Measurements from ENCODE around the gene KNCN.

KNCN gene

DNA sequence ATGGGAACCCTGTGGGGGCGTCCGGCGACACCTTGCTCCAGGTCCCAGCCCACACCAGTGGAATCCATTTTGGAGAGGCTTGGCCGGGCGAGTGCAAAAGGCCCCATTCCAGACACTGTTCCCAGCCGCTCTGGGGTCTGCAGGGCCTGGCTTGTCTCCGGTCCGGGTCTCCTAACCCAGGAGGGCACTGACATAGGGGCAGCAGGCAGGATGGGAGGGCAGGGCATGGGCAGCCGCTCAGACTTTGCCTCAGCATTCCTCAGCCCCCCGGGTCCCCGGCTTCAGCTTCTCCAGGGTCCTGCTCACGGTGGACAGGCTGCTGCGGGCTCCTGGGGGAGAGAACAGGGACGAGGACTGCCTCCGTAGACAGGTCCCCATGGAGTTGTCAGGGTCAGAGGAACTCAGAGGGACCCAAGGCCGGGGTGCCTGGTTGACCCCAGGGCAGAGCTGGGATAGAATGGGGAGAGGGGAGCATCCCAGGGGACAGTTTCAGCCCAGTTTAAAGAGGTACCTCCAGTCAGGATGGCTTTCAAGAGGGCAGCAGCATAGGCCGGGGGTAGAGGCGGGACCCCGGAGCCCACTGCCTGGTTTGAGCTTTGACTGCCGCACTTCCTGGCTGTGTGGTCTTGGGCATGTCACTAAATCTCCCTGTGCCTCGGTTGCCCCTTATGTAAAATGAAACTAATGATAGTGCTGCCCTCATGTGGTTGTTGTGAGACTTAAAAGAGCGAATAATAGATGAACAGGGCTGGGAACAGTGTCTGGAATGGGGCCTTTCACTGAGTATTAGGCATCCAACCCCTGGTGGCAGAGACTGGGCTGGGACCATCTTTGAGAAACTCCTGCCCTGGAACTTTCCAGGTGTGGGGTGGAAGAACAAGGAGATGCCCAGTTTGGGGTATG, 3.7 kb downstream of the KNCN start:
- DNase-seq (ENCODE audit: low spot score in 2 of 2): no peak
- peaks cover 8% of the 10 kb centered on the region for H3K36me3 Mint-ChIP-seq (ENCODE audit: insufficient read depth)
- peaks cover 12% of the 10 kb centered on the region for H3K4me1 Mint-ChIP-seq
- no peaks in the 10 kb centered on the region for H3K9me3 Mint-ChIP-seq
- no peak overlapping the region for H3K4me3 Mint-ChIP-seq
- no peak for ATAC-seq (replicated peaks; ENCODE audit: extremely low read depth, poor library complexity, severe bottlenecking)
- peak overlapping the region; percentile 94 for H3K27ac Mint-ChIP-seq (ENCODE audit: low read depth)
- peaks cover 45% of the 10 kb centered on the region for H3K27me3 Mint-ChIP-seq

DNA sequence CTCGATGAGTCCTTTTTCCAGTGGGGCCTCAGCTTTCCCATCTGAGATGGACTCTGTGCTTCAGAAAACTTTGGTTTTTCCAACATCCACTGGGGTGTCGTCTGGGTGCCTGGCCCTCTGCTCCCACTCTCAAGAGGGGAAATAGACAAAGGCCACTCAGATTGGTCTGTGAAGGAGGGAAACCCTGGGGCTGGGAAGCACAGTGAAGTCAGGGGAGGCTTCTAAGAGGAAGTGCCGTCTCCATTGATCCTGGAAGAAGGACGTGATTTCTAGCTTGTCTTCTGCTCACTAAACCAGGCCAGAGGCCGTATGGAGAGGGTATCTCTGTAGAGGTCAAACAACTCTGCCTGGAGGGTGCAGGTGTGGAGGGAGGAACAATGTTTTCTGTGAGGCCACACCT, 5.2 kb downstream of the KNCN start:
- Mint-ChIP-seq H3K4me3 (no peak overlapping the region), H3K4me1 (peaks cover 12% of the 10 kb centered on the region), H3K27ac (ENCODE audit: low read depth) (peak overlapping the region; percentile 94), H3K27me3 (peaks cover 50% of the 10 kb centered on the region), H3K36me3 (ENCODE audit: insufficient read depth) (peaks cover 7% of the 10 kb centered on the region), H3K9me3 (no peaks in the 10 kb centered on the region)
- no peak for DNase-seq (ENCODE audit: low spot score in 2 of 2)
- ATAC-seq (replicated peaks; ENCODE audit: extremely low read depth, poor library complexity, severe bottlenecking): no peak

DNA sequence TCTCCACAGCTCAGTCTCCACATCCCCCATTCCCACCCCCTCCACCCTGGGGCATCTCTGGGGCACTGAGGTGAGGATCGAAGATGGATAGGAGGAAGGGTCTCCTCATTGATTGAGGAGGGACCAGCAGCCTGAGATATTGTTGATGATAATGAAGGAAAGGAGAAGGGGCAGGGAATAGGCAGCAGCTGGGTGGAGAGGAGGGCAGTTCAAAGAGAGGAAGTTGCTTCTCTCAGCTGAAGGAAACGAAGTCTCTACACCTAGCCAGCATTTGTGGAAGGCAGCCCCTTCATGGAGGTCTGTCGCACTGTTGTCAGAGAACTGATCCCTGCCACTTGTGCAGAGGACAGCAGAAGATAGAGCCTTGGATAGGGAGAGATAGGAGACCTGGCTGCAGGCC, 5.7 kb downstream of the KNCN start:
- DNase-seq (ENCODE audit: low spot score in 2 of 2) (no peak), ATAC-seq (replicated peaks; ENCODE audit: extremely low read depth, poor library complexity, severe bottlenecking) (no peak)
- Mint-ChIP-seq H3K36me3 (ENCODE audit: insufficient read depth) (peaks cover 7% of the 10 kb centered on the region), H3K9me3 (no peaks in the 10 kb centered on the region), H3K27ac (ENCODE audit: low read depth) (no peak overlapping the region), H3K4me1 (peaks cover 12% of the 10 kb centered on the region), H3K27me3 (peaks cover 50% of the 10 kb centered on the region), H3K4me3 (no peak overlapping the region)

DNA sequence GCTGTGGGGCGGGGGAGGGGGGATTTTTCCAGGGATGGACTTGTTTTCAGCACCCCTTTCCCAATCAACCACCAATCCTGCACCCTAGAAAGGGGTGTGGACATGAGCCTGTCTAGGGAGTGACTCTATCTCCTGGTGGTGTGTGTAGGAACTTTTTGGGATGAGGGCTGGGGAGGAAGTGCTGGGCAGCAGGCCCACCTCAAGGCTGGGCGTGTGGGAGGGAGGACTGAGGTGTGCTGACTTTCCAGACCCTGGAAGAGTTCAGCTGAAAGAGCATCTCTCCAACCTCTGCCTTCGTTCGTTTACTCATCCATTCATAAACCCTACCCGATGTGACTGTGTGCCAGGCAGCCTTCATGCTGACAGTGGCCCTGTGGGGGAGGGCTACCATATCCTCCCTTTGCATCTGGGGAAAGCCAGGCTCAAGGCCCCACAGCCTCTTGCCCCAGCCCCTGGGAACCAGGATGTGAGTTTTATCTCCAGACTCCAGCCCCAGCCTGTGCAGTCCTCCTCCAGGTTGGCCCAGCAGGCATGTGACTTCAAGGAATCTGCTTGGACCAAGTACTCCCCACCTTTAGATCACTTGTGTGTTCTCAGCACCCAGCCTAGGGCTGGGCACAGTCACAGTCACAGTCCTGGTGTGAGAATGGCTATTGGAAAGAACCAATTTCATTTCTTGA, 6.7 kb downstream of the KNCN start:
- DNase-seq (ENCODE audit: low spot score in 2 of 2): no peak
- Mint-ChIP-seq H3K36me3 (ENCODE audit: insufficient read depth) (peaks cover 6% of the 10 kb centered on the region), H3K27ac (ENCODE audit: low read depth) (no peak overlapping the region), H3K9me3 (no peaks in the 10 kb centered on the region), H3K4me3 (no peak overlapping the region), H3K4me1 (peaks cover 7% of the 10 kb centered on the region), H3K27me3 (peaks cover 50% of the 10 kb centered on the region)
- no peak for ATAC-seq (replicated peaks; ENCODE audit: extremely low read depth, poor library complexity, severe bottlenecking)

DNA sequence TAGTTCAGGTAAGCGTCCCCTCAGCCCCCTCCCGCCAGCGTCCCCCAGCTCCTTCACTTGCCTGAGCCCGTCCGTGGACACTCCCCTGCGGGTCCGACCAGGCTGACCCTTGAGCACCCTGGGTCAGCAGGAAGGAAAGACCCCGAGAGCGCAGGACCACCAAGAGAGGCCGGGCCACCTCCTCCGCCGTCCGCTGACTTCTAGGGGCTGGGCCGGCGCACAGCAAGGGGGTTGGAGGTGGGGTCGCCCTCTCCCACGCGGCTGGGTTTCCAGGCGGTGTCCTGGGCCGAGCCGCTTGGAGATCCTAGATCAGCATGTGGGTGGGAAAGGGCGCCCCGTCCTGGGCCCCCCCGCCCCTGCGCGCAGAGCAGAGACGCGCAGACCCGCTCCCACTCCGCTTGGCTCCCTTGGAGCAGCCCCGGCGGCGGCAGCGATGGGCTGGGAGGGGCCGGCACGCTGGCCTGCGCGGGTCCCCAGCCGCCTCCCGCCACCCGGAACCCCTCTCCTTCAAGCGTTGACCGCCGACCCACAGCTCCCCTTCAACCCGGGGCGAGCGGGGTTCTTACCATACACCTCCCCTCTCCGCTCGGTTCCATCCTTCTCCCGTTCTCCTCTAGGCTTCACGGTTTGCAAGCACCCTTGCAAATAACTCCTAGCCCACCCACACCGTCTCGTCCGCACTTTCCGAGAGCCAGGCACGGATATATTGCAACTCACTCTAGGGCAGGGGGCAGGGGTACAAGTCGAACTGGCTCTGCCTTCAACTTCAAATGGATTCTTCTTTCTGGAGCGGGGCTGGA, 7.5 kb downstream of the KNCN start:
- Mint-ChIP-seq H3K9me3 (no peaks in the 10 kb centered on the region), H3K36me3 (ENCODE audit: insufficient read depth) (peaks cover 1% of the 10 kb centered on the region), H3K4me1 (no peaks in the 10 kb centered on the region), H3K27me3 (peaks cover 50% of the 10 kb centered on the region), H3K27ac (ENCODE audit: low read depth) (no peak overlapping the region), H3K4me3 (no peak overlapping the region)
- DNase-seq (ENCODE audit: low spot score in 2 of 2) (no peak), ATAC-seq (replicated peaks; ENCODE audit: extremely low read depth, poor library complexity, severe bottlenecking) (no peak)

DNA sequence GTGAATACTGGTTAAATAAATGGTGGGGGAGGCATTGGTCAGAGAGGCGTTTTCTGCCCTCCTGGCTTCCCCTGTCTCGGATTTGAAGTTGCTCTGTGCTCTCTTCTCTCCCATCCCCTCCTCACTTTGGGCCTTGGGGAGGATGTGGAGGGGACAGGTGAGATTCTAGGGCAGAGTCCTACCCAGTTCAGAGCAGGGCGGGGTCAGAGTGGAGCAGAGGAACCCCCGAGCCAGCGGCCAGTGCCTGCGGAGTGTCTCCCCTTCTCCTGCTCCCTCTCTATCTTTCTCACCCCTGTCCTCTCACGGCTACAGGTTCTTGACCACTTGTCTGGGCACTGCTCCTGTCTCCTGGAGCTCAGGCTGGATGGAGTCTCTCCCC, 8.1 kb downstream of the KNCN start:
- Mint-ChIP-seq H3K4me3 (no peak overlapping the region), H3K27ac (ENCODE audit: low read depth) (no peak overlapping the region), H3K27me3 (peaks cover 50% of the 10 kb centered on the region), H3K36me3 (ENCODE audit: insufficient read depth) (peaks cover 1% of the 10 kb centered on the region), H3K9me3 (no peaks in the 10 kb centered on the region), H3K4me1 (no peaks in the 10 kb centered on the region)
- ATAC-seq (replicated peaks; ENCODE audit: extremely low read depth, poor library complexity, severe bottlenecking) (no peak), DNase-seq (ENCODE audit: low spot score in 2 of 2) (no peak)

DNA sequence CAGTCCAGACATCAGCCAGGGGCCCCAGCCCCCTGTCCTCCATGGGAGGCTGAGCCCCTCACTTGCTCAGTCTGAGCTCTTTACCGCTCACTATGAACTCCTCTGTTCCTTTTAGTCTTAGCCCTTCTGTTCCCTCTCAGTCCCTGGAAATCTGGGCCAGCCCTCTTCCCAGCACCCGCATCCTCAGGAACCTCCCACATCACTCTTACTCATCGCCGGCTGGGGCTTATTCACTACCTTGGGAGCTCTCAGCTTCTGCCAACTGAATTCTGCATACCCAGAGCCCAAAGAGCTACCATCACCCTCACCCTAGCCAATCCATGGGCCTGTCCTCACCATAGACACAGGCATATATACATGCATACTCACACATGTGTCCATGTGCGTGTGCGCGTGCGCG, 11.5 kb downstream of the KNCN start:
- no peaks in the 10 kb centered on the region for H3K9me3 Mint-ChIP-seq
- DNase-seq (ENCODE audit: low spot score in 2 of 2) (no peak), ATAC-seq (replicated peaks; ENCODE audit: extremely low read depth, poor library complexity, severe bottlenecking) (no peak)
- H3K27me3 Mint-ChIP-seq: peaks cover 28% of the 10 kb centered on the region
- no peaks in the 10 kb centered on the region for H3K36me3 Mint-ChIP-seq (ENCODE audit: insufficient read depth)
- H3K27ac Mint-ChIP-seq (ENCODE audit: low read depth): no peak overlapping the region
- H3K4me1 Mint-ChIP-seq: no peaks in the 10 kb centered on the region
- H3K4me3 Mint-ChIP-seq: no peak overlapping the region

DNA sequence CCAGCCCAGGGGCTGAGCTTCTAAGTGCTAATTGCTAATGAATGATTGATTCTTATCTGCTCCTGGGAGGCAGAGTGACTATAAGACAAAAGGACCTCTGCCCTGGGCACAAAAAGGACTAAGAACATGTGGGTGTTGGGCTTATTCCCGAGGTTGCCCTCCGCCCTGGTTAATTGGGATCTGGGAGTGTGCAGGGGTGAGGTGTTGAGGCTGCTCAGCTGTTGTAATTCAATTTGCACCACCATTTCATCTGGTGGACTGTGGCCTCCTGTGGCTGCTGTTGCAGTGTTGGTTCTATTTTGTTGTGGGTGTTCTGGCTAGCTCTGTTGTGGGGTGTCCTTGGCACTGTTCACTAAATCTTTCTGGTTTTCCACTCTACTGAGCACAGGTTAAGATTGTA, 13.3 kb downstream of the KNCN start:
- Mint-ChIP-seq H3K4me1 (peaks cover 11% of the 10 kb centered on the region), H3K4me3 (no peak overlapping the region), H3K9me3 (no peaks in the 10 kb centered on the region), H3K36me3 (ENCODE audit: insufficient read depth) (peaks cover 2% of the 10 kb centered on the region), H3K27ac (ENCODE audit: low read depth) (no peak overlapping the region), H3K27me3 (peaks cover 9% of the 10 kb centered on the region)
- DNase-seq (ENCODE audit: low spot score in 2 of 2) (no peak), ATAC-seq (replicated peaks; ENCODE audit: extremely low read depth, poor library complexity, severe bottlenecking) (no peak)

DNA sequence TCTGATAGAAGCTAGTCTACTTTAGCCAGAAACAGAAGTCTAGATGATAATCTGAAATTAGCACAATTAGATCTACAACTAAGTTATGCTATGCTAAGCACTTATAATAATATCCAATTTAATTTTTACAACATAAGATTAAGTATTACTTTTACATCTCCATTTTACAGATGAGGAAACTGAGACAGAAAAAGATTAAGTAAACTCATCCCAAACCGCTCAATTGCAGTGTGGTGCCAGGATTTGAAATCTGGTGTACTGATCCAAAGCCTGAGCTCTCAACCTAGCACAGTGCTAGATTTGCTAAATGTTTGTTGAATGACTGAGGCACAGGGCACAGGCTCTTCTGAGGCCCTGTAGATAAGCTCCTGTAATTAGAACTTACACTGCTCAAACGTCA, 13.8 kb downstream of the KNCN start:
- Mint-ChIP-seq H3K36me3 (ENCODE audit: insufficient read depth) (peaks cover 2% of the 10 kb centered on the region), H3K27me3 (peaks cover 4% of the 10 kb centered on the region), H3K4me3 (no peak overlapping the region), H3K9me3 (no peaks in the 10 kb centered on the region), H3K27ac (ENCODE audit: low read depth) (no peak overlapping the region), H3K4me1 (peaks cover 11% of the 10 kb centered on the region)
- DNase-seq (ENCODE audit: low spot score in 2 of 2) (no peak), ATAC-seq (replicated peaks; ENCODE audit: extremely low read depth, poor library complexity, severe bottlenecking) (no peak)

DNA sequence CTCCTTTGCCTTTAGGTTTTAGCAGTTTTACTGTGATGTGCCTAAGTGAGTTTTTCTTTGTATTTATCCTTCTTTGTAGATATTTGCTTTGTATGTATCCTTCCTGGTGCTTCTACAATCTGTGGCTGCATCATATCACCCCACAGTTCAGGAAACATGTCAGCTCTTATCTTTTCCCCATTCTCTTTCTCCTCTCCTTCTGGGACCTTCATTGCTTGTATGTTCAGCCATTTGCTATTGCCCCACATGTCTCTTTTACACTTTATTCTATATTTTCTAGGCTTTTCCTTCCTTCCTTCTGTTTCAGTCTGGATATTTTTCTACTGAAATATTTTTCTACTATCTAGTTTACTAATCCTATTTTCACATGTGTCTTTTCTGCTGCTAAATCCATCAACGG, 14.9 kb downstream of the KNCN start:
- Mint-ChIP-seq H3K36me3 (ENCODE audit: insufficient read depth) (peaks cover 4% of the 10 kb centered on the region), H3K27ac (ENCODE audit: low read depth) (no peak overlapping the region), H3K4me3 (no peak overlapping the region), H3K9me3 (no peaks in the 10 kb centered on the region), H3K27me3 (no peaks in the 10 kb centered on the region), H3K4me1 (peaks cover 11% of the 10 kb centered on the region)
- DNase-seq (ENCODE audit: low spot score in 2 of 2): no peak
- ATAC-seq (replicated peaks; ENCODE audit: extremely low read depth, poor library complexity, severe bottlenecking): no peak

DNA sequence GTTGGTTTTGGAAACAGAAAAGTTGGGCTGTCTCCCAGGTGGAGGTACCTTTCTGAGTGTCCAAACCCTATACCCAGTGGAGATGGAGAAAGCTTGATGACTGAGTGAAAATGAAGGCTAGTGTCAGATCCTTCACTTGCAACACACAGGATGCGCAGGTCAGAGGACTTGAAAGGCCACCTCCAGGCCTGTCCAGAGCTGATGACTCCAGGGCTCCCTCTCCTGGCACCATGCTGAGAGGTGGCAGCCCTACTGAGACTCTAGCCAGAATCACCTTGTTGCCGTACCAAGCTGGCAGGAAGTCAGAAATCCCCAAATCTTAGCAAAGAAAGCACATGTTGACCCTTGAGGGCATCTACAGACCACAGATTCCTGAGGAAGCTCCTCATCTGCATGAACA, 16.4 kb downstream of the KNCN start:
- H3K4me3 Mint-ChIP-seq: no peak overlapping the region
- ATAC-seq (replicated peaks; ENCODE audit: extremely low read depth, poor library complexity, severe bottlenecking): no peak
- peaks cover 4% of the 10 kb centered on the region for H3K36me3 Mint-ChIP-seq (ENCODE audit: insufficient read depth)
- no peak for DNase-seq (ENCODE audit: low spot score in 2 of 2)
- no peak overlapping the region for H3K27ac Mint-ChIP-seq (ENCODE audit: low read depth)
- H3K9me3 Mint-ChIP-seq: no peaks in the 10 kb centered on the region
- H3K27me3 Mint-ChIP-seq: no peaks in the 10 kb centered on the region
- H3K4me1 Mint-ChIP-seq: peaks cover 11% of the 10 kb centered on the region

DNA sequence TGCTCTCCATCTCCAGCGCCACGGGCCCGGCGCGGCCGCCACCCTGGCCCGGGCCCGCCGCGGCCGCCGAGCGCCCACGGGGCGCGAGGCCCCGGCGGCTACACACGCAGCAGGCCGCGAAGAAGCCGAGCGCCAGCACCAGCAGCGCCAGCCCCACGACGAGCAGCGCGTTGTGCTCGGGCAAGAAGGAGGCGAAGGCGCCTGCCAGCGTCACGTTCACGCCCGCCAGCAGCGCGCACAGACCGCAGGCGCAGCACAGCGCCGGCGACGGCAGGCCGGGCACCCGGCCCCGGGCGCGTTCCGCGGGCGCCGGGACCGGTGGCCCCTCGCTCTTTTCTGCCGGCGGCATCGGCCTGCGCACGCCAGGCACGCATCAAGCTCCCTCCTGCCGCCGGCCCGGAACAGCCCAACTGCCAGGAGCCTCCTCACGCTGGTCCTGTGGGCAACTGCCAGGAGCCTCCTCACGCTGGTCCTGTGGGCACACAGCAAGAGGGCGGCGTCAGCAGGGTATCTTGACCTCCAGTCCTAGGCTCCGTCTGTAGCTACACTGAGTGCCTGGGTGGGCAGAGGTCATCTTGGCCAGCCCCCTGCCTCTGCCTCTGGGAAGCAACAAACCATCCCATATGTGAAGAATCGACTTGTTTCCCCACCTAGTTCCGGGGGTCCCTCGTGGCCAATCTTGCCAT, 18.1 kb downstream of the KNCN start:
- ATAC-seq (replicated peaks; ENCODE audit: extremely low read depth, poor library complexity, severe bottlenecking) (peak; percentile 83), DNase-seq (ENCODE audit: low spot score in 2 of 2) (peak; percentile 36 to 53)
- Mint-ChIP-seq H3K36me3 (ENCODE audit: insufficient read depth) (peaks cover 4% of the 10 kb centered on the region), H3K27me3 (peaks cover 13% of the 10 kb centered on the region), H3K4me1 (peaks cover 11% of the 10 kb centered on the region), H3K9me3 (no peaks in the 10 kb centered on the region), H3K4me3 (peak overlapping the region; percentile 87), H3K27ac (ENCODE audit: low read depth) (peak overlapping the region; percentile 90)

All from central memory CD8-positive, alpha-beta T cell (primary cell).